HL-60/S4 (cell line): Measurements from ENCODE around the gene PPP2R1A.

Source experiments
- in situ Hi-C: fragments of 300-500 bp; cut with MboI; formaldehyde crosslinking; loops from 2 replicates; pipeline ENCODE4 v1.14.3; 2022; ENCODE audit warnings: low sequenced_read_pairs

PPP2R1A gene

GRCh38 chr19:52189735-52190486 is at the start of gene PPP2R1A:
Gene PPP2R1A, plus strand, starts transcription at chr19:52190052. Its CDS starts 45 bp downstream, at chr19:52190097.
- in situ Hi-C loops: no loop called here

GRCh38 chr19:52141203-52141602 is 48.6 kb upstream of the PPP2R1A start:
- in situ Hi-C loops: no loop called here

- in situ Hi-C loops: no loop called here
Measured at GRCh38 chr19:52142001-52142595, 47.8 kb upstream of the PPP2R1A start.

- in situ Hi-C loops: no loop called here
Measured at GRCh38 chr19:52148256-52148655, 41.6 kb upstream of the PPP2R1A start.

GRCh38 chr19:52155596-52156359 is 34.1 kb upstream of the PPP2R1A start:
- in situ Hi-C loops: no loop called here

GRCh38 chr19:52170304-52170703 is 19.5 kb upstream of the PPP2R1A start:
- in situ Hi-C loops: no loop called here

- in situ Hi-C loops: no loop called here
Measured at GRCh38 chr19:52170863-52171320, 19.0 kb upstream of the PPP2R1A start.

- in situ Hi-C loops: no loop called here
Measured at GRCh38 chr19:52171321-52172169, 18.3 kb upstream of the PPP2R1A start, which contains the start of gene ZNF836. Gene ZNF836, minus strand, starts transcription at chr19:52171621. Its CDS starts 3,549 bp downstream, at chr19:52168072.

GRCh38 chr19:52172347-52172746 is 17.5 kb upstream of the PPP2R1A start:
- in situ Hi-C loops: no loop called here

GRCh38 chr19:52176574-52176973 is 13.3 kb upstream of the PPP2R1A start:
- in situ Hi-C loops: no loop called here

- in situ Hi-C loops: no loop called here
Measured at GRCh38 chr19:52187407-52187806, 2.4 kb upstream of the PPP2R1A start.

- in situ Hi-C loops: no loop called here
Measured at GRCh38 chr19:52188822-52189734, 774 bp upstream of the PPP2R1A start.

- in situ Hi-C loops: no loop called here
Measured at GRCh38 chr19:52190487-52191293, 838 bp downstream of the PPP2R1A start.

- in situ Hi-C loops: no loop called here
Measured at GRCh38 chr19:52191389-52191788, 1.5 kb downstream of the PPP2R1A start.

- in situ Hi-C loops: no loop called here
Measured at GRCh38 chr19:52191951-52192350, 2.1 kb downstream of the PPP2R1A start.

- in situ Hi-C loops: no loop called here
Measured at GRCh38 chr19:52196256-52196967, 6.6 kb downstream of the PPP2R1A start.

- in situ Hi-C loops: no loop called here
Measured at GRCh38 chr19:52197964-52198363, 8.1 kb downstream of the PPP2R1A start.

- in situ Hi-C loops: no loop called here
Measured at GRCh38 chr19:52198678-52199077, 8.8 kb downstream of the PPP2R1A start.
